ENCODE data around the gene GADL1. TPM values are rescaled to one million over a fixed set of nuclear protein-coding genes. Genes with fewer than 3 reads are reported as not detected.

GADL1 gene
- total RNA-seq, 1 experiment from 2014 or later: 0.09 TPM

DNA sequence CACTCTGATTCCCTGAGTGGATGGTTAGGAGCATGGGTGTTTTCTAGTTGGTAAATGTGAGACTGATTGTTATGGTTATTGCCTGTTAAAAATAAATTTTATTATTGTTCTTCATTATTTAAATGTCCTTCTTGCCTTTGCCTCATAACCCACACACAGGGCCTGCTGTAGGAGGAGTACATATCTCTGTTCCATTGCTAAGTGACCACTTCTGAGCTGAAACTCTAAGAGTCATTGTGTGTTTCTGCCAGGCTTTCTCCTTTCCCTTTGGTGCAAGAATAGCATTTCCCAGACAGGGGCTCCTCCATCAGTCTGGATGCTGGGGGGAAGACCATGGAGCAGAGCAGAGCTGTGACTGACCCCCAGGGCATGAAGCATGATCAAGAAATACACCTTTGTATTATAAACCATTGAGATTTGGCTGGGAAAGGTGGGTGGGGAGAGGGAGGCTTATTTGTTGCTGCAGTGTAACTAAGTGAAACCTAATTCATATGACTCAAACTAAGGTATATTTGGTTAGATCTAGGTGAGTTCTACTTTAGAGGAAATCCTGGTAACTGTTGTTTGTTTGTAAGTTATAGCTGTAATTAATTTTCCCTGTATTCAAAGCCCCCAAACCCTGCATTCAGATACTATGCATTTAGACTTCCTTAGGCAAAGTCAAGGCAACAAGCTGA is 150.7 kb downstream of the GADL1 start:
- no peaks in the 10 kb centered on the region for H4K20me1 ChIP-seq (ENCODE audit: control insufficient read depth, insufficient read depth, insufficient read length)
- peak overlapping the region in 2 of 3 experiments; percentile 44 to 84; a peak in 3 of 7 replicates for H3K27ac Mint-ChIP-seq
- no peak overlapping the region for H4K91ac ChIP-seq (ENCODE audit: insufficient read length, low read depth, low read length)
- H3K23me2 ChIP-seq (ENCODE audit: insufficient read length, low read depth, low read length, poor library complexity, severe bottlenecking): no peaks in the 10 kb centered on the region
- H3K4ac ChIP-seq (ENCODE audit: low read depth, low read length): no peak overlapping the region
- no peak overlapping the region for H2BK20ac ChIP-seq (ENCODE audit: low read depth, low read length, poor library complexity, severe bottlenecking)
- H2AK5ac ChIP-seq (ENCODE audit: insufficient read length, low read length): no peak overlapping the region
- H3K9ac ChIP-seq (ENCODE audit: extremely low read depth, insufficient read length, low read length): no peak overlapping the region
- no peak for TF ChIP-seq CTCF (conservative IDR thresholded peaks at IDR 0.05)
- H3T11ph ChIP-seq (ENCODE audit: low read length): no peak overlapping the region
- H3K36me3 Mint-ChIP-seq (ENCODE audit: insufficient read depth in 1 of 3, low read depth in 3 of 3): no peaks in the 10 kb centered on the region
- no peak overlapping the region for H3K27ac ChIP-seq (ENCODE audit: insufficient read length, low read depth, low read length)
- no peak for DNase-seq
- H3K9me3 ChIP-seq (ENCODE audit: control insufficient read depth, low read depth, low read length): no peaks in the 10 kb centered on the region
- no peak overlapping the region for H4K5ac ChIP-seq (ENCODE audit: insufficient read length, low read depth, low read length)
- H2BK5ac ChIP-seq (ENCODE audit: insufficient read length, low read length): no peak overlapping the region
- H3K23ac ChIP-seq (ENCODE audit: insufficient read length, low read depth, low read length): no peak overlapping the region
- peak overlapping the region; percentile 29 for H3K4me2 ChIP-seq (ENCODE audit: insufficient read depth, insufficient read length, low read length)
- H3K18ac ChIP-seq (ENCODE audit: insufficient read length, low read depth, low read length): no peak overlapping the region
- H3K27me3 ChIP-seq (ENCODE audit: insufficient read depth, low read length): no peaks in the 10 kb centered on the region
- no peak overlapping the region for H3K14ac ChIP-seq (ENCODE audit: insufficient read depth, low read length)
- no peaks in the 10 kb centered on the region for H3K79me2 ChIP-seq (ENCODE audit: insufficient read depth, low read length)
- no peak overlapping the region for H2AFZ ChIP-seq (ENCODE audit: low read length)
- no peak overlapping the region for H2BK120ac ChIP-seq (ENCODE audit: low read depth, low read length, poor library complexity, severe bottlenecking)
- no peak overlapping the region for H4K8ac ChIP-seq (replicated peaks; ENCODE audit: insufficient read length, low read depth, low read length)
- peaks cover 36% of the 10 kb centered on the region in 2 experiments for H3K4me1 Mint-ChIP-seq
- H3K79me1 ChIP-seq (ENCODE audit: insufficient read depth, low read depth, low read length, poor library complexity, severe bottlenecking): no peaks in the 10 kb centered on the region
- H3K56ac ChIP-seq (ENCODE audit: insufficient read length, low read depth, low read length): no peak overlapping the region
- no peaks in the 10 kb centered on the region for H3K27me3 Mint-ChIP-seq (ENCODE audit: low read depth)
- no peak overlapping the region for H2BK12ac ChIP-seq (ENCODE audit: insufficient read length, low read depth, low read length)
- no peaks in the 10 kb centered on the region for H3K9me3 Mint-ChIP-seq
- H2BK15ac ChIP-seq (ENCODE audit: low read depth, low read length): no peak overlapping the region
- H3K4me1 ChIP-seq (ENCODE audit: insufficient read depth, low read length): peaks cover 4% of the 10 kb centered on the region; the same call in 1 of the 2 replicates
- no peak overlapping the region for H3K4me3 Mint-ChIP-seq

Measured in H9 (cell line).